NCI-H1105 treated with DMSO at 0.1 percent for 48 hours (cell line): ENCODE data around the gene FBXW11.

Experiments
- DNase-seq: peaks from one replicate; lab custom pipeline; 2025; lab: John Stamatoyannopoulos, UW

Gene FBXW11

DNA sequence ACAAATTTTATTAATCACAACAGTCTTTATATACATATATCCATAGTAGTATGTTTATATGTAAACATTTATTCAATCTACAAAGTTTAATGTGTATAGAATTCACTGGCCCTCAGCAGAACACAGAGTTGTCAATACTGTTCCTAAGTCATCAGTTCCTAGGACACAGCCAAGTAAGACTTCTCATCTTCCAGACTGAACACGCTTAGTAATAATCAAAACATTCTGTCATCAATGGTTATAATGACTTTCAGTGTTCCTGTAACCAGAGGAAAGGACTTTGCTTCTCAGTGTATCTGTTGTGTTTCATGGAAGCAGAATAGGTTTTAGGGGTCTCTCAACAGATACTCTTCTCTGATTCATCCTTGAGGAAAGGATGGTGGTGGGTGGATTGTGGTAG is 138.7 kb downstream of the FBXW11 start:
- DNase-seq: no peak

DNA sequence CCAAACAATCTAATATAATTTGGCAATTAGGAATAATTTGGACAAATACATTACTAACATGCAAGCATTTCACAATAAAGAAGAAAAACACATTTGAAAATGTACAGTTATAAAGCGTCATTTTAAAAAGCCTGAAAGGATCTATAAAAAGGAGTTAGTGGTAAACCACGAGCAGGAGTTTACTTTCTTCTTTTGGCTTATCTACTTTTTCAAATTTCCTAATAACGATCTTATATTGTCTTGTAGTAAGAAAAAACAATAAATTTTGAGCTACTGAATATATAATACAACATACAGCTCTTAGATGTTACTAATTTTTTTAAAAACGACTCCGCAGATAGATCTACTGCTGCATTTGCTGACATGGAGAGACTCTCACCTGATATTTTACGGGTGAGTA is 141.0 kb downstream of the FBXW11 start:
- no peak for DNase-seq

- DNase-seq: no peak
Measured at GRCh38 chr5:171863935-171864334, 142.5 kb downstream of the FBXW11 start.

DNA sequence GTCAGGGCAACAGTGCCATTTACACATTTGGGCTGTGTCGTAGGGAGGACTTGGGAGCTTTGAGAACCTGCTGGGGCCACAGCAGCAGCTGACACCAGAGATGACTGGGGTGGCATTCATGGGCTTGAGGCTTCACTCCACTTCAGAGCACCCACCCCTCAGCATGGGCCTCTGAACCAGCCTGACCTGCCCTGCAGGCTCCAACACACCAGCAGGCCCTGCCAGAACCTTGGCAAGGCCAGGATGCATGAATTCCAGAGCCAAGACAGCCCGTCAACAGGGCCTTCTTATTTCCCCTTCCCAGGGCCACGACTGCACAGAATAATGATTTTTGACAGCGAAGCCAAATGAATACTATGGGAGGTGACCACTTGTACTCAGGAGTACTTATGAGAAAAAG is 143.8 kb downstream of the FBXW11 start:
- DNase-seq: no peak

- DNase-seq: no peak
Measured at GRCh38 chr5:171861381-171861780, 145.1 kb downstream of the FBXW11 start.

- no peak for DNase-seq
Measured at GRCh38 chr5:171858303-171858702, 148.1 kb downstream of the FBXW11 start.

- DNase-seq: no peak
Measured at GRCh38 chr5:171857489-171857876, 149.0 kb downstream of the FBXW11 start.

- no peak for DNase-seq
Measured at GRCh38 chr5:171855798-171856763, 150.4 kb downstream of the FBXW11 start.

DNA sequence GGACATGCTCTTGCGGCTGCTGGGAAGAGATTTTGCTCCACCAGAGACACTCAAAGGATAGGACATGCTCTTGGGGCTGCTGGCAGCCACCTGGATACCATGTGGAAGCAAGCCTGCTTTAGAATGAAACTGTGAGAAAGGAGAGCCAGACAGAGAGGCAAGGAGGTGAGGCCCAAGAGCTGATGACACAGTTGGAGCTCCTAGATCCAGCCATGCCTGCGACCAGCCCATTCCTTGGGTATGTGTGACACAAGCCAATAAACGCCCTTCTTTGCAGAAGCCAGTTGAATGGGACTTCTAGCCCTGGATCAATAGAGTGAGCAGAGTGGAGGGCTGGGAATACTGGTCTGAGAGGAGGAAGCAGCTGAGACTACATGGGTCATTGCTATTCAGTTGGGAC is 151.2 kb downstream of the FBXW11 start:
- no peak for DNase-seq

DNA sequence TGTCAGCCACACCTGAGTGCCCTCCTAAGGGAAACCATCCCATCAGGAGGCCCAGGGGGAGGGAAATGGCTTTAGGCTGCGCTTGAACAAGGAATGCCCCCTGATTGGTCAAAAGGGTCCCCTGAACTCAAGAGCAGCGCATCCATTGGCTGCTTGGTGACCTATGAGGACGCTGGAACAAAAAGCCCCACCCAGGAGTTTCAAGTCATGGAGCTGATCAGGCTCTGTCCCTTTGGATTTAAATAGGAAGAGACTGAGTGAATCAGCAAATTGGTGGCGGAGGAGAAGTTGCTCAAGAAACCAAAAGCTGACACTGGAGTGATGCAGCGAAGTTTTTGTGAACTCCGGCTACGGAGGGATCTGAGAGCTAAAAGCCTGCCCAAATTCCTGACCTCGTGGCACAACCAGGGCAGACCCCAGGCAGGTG is 154.2 kb downstream of the FBXW11 start:
- no peak for DNase-seq

DNA sequence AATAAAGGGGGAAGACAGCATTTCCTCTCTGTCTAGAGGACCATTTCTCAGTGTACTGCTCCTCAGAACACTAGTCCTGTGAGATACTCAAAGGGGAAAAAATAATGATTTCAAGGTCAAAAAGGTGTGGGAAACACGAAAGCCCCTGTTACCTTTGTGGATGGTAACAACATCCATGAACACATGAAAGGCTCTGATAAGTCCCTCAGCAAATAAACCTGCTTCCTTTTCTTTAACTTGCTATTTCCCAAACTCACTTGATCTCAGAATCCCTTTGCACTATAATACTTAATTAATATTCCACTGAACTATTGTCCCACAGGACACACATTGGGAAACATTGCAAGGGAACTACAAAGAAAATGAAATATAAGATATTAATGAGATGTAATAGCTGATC is 155.2 kb downstream of the FBXW11 start:
- DNase-seq: no peak

- peak; percentile 3 for DNase-seq
Measured at GRCh38 chr5:171850324-171850947, 156.0 kb downstream of the FBXW11 start.

GRCh38 chr5:171849585-171850323 is 156.7 kb downstream of the FBXW11 start:
- no peak for DNase-seq

- DNase-seq: no peak
Measured at GRCh38 chr5:171848911-171849520, 157.4 kb downstream of the FBXW11 start.

DNA sequence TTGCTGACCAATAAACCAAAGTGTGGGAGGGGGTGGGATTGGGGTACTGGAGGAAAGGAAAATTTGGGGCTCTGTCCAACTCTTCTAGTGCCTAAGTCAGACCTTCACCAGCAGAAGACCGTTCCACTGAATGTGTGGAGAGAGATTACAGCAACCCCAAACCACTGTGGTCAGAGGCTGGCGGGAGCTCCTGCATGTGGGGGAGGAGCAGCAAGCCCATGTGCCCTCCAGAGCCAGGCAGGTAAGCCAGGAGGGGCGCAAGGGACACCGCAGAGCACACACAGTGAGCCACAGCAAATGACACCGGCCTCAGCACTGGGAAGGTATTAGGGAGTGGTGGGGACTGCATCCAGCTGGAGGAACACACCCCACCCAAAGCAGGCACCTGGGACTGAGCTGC is 158.0 kb downstream of the FBXW11 start:
- DNase-seq: no peak

DNA sequence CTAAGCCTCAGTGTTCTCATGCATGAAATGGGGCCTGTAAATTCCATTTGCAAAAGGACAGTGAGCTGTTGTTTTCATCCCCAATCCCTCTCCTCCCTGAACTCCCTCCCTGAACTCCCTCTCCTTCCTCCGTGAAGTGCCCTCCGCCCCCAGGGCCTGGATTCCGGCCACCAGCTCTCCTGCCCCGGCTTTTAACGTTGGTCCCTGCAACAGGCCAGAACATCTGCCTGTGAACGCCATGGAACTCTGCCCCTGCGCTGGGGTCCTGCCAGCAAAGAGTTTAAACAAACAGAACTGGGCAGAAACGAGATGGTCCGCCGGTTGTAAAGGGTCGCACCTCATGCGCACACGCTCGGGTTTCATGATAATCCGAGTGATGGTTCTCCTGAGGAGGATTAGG is 158.4 kb downstream of the FBXW11 start:
- no peak for DNase-seq

DNA sequence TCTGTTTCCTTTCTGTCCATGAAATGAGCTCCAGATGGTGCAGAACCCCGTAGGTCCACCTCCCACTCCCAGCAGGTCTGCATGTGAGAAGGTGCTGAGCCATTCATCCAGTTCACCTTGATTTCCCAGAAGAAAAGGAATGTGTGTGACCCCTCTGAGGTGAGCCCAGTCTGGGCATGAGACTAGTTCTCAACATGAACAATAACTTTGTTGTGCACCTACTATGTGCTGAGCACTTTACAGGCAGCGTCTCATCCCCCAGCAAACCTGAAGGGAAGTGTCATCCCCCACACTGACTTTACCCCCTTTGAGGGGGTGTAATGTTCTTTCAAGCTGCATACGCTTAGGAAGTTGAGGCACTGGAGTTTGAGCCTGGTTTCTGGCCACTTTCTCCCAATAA is 159.4 kb downstream of the FBXW11 start:
- no peak for DNase-seq

DNA sequence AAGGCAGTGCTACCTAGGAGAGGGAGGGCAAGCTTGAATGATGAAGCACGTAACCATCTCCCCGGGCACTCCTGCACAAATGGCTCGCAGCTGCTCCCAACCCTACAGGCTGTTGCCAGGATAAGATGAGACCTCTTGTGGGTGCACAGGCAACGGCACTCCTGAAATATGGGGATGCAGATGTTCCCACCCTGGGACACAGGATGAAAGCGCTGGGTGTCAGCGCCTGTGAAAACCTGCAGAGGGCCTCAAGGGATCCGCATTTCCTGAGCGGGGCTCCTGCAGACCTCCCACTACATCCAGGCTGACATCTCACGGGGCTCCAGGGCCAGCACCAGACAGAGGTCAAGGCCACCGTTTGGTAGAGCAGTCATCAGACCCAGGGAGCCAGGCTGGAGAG is 160.1 kb downstream of the FBXW11 start:
- DNase-seq: no peak

DNA sequence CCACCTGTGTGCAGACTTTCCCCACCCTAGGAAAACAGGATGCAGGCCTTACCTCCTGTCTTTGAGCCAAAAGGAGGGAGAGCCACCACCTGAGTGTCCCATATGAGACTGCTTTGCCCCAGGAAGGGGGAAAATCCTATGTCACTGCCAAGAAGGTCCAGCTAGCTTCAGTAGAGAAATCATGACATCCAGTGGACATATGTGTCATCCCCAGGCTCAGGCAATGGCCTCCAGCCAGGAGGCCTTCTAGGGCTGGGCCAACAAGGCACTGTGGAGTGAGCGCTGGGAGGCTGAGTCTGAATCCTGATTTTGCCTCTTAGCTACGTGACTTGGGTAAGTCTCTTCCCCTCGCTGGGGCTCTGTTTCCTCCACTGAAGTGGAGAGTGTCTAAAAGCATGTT is 160.6 kb downstream of the FBXW11 start:
- no peak for DNase-seq

- DNase-seq: no peak
Measured at GRCh38 chr5:171845040-171845630, 161.3 kb downstream of the FBXW11 start.

DNA sequence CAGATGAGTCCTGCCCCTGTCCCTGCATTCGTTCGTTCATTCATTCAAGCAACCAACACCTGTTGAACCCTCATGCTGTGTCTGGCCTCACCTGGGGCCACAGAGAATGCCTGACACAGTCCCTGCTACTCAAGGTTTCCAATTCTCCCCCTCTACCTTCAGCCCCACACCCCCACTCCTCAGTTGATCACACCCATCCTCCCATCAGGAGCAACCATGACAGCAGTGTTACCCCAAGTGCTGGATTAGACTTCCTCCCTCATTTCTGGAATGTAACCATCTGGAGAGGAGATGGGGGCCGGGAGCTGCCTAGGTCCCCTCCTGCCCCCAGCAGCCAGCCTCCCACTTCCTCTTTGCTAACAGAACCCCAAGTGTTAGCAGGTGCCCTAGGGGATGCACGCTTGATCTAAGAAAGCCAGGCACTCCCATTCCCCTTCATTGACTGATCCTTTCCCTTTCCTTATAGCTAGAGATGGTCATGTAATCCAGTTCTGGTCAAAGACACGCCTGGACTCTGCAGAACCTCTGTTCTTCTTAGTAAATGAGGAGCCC is 163.6 kb downstream of the FBXW11 start:
- DNase-seq: no peak
